IMR-90 (cell line): ENCODE data around the gene PARP14. TPM values are rescaled to one million over a fixed set of nuclear protein-coding genes. Genes with fewer than 3 reads are reported as not detected.
"Not testable (repeated sequence)": the region's sequence is repeated elsewhere in the genome, so short reads cannot be mapped to it uniquely, and the experiment has no call there.

Experiments used
- ATAC-seq: fragments of 200-7000 bp; cut with Tn5 transposase; 2 replicates; pipeline ENCODE4 v1.9.1; 2020; ENCODE audit warnings: low read depth, mild to moderate bottlenecking, moderate library complexity
- BruUV-seq: library from RNA; stranded (reverse); fragments of 400-500 nt; replicated peaks from 2 replicates; lab custom pipeline; 2021; lab: Mats Ljungman, UMichigan
- CTCF ChIA-PET: fragments of 300-600 bp; formaldehyde crosslinking; extraction: SDS; loops from one replicate; lab custom pipeline; 2021; ENCODE audit warnings: antibody characterized with exemption; lab: Yijun Ruan, JAX
- POLR2A ChIA-PET: fragments of 300-600 bp; sonication (Branson Sonifier 250); formaldehyde crosslinking; loops from one replicate; lab custom pipeline; 2022; ENCODE audit warnings: antibody characterized with exemption; ENCODE audit not compliant: unreplicated experiment; lab: Charles Lee
- DNase-seq: peaks from one replicate; pipeline ENCODE4 v3.0.0; 2013
- H2AFZ ChIP-seq: replicated peaks from 2 replicates; pipeline ENCODE3; 2013; ENCODE audit warnings: low read length, mild to moderate bottlenecking; ENCODE audit not compliant: poor library complexity
- H2AK5ac ChIP-seq: 2 replicates; pipeline ENCODE4 v1.6.1; 2013; ENCODE audit warnings: low read depth, low read length, inconsistent platforms
- H2AK9ac ChIP-seq: replicated peaks from 2 replicates; pipeline ENCODE3; 2013; ENCODE audit warnings: mild to moderate bottlenecking, low read depth, low read length, moderate library complexity; ENCODE audit not compliant: poor library complexity
- H2BK120ac ChIP-seq: 2 replicates; pipeline ENCODE4 v1.6.1; 2013; ENCODE audit warnings: low read depth, low read length, inconsistent platforms
- H2BK15ac ChIP-seq: 3 replicates; pipeline ENCODE4 v1.6.1; 2013; ENCODE audit warnings: low read depth, low read length, inconsistent platforms
- H2BK20ac ChIP-seq: 2 replicates; pipeline ENCODE4 v1.6.1; 2013; ENCODE audit warnings: low read depth, mild to moderate bottlenecking, inconsistent platforms, low read length, moderate library complexity
- H2BK5ac ChIP-seq: 2 replicates; pipeline ENCODE4 v1.6.1; 2013; ENCODE audit warnings: mild to moderate bottlenecking, low read depth, low read length, inconsistent platforms; ENCODE audit not compliant: poor library complexity, severe bottlenecking
- H3K14ac ChIP-seq: replicated peaks from 2 replicates; pipeline ENCODE4 v1.6.1; 2013; ENCODE audit warnings: low read depth, low read length, inconsistent platforms
- H3K18ac ChIP-seq: 2 replicates; pipeline ENCODE4 v1.6.1; 2013; ENCODE audit warnings: low read depth, low read length, control low read depth
- H3K23ac ChIP-seq: 2 replicates; pipeline ENCODE4 v1.6.1; 2013; ENCODE audit warnings: low read depth, low read length, inconsistent platforms
- H3K27ac ChIP-seq: 2 replicates; pipeline ENCODE4 v1.5.1; 2013; ENCODE audit warnings: mild to moderate bottlenecking, control low read depth, low read length; ENCODE audit not compliant: insufficient read depth
- H3K27me3 ChIP-seq: 2 replicates; pipeline ENCODE4 v1.6.1; 2013; ENCODE audit warnings: low read length; ENCODE audit not compliant: control insufficient read depth, insufficient read depth
- H3K36me3 ChIP-seq: 2 replicates; pipeline ENCODE4 v1.6.1; 2013; ENCODE audit warnings: low read length, mixed read lengths; ENCODE audit not compliant: control insufficient read depth, insufficient read depth
- H3K4ac ChIP-seq: 2 replicates; pipeline ENCODE4 v1.6.1; 2013; ENCODE audit warnings: low read depth, low read length, inconsistent platforms
- H3K4me1 ChIP-seq: 2 replicates; pipeline ENCODE4 v1.6.1; 2013; ENCODE audit warnings: low read length, mixed read lengths; ENCODE audit not compliant: control insufficient read depth, insufficient read depth
- H3K4me2 ChIP-seq: 2 replicates; pipeline ENCODE4 v1.6.1; 2013; ENCODE audit warnings: low read depth, mild to moderate bottlenecking, control low read depth, low read length, moderate library complexity
- H3K4me3 ChIP-seq: 2 replicates; pipeline ENCODE4 v1.5.1; 2013; ENCODE audit warnings: low read depth, mild to moderate bottlenecking, control low read depth, low read length, moderate library complexity; ENCODE audit not compliant: insufficient read depth
- H3K56ac ChIP-seq: 2 replicates; pipeline ENCODE4 v1.6.1; 2013; ENCODE audit warnings: low read length, inconsistent platforms; ENCODE audit not compliant: insufficient read depth; ENCODE audit errors: extremely low read depth
- H3K79me1 ChIP-seq, 2 experiments: 2 replicates each; pipeline ENCODE4 v1.6.1; 2013; ENCODE audit warnings: low read length in 2 of 2, inconsistent platforms in 1 of 2, low read depth in 1 of 2
- H3K9ac ChIP-seq: 2 replicates; pipeline ENCODE4 v1.6.1; 2013; ENCODE audit warnings: low read depth, low read length, control low read depth
- H3K9me1 ChIP-seq: 2 replicates; pipeline ENCODE4 v1.6.1; 2013; ENCODE audit warnings: low read length, inconsistent platforms; ENCODE audit not compliant: insufficient read depth
- H3K9me3 ChIP-seq: 2 replicates; pipeline ENCODE4 v1.6.1; 2013; ENCODE audit warnings: low read length; ENCODE audit not compliant: control insufficient read depth, insufficient read depth
- H4K20me1 ChIP-seq: 2 replicates; pipeline ENCODE4 v1.6.1; 2013; ENCODE audit warnings: low read length, inconsistent platforms; ENCODE audit not compliant: insufficient read depth
- H4K5ac ChIP-seq: 2 replicates; pipeline ENCODE4 v1.6.1; 2013; ENCODE audit warnings: mild to moderate bottlenecking, low read depth, low read length, control low read depth
- H4K8ac ChIP-seq, 2 experiments: 2 replicates each; pipeline ENCODE4 v1.6.1; 2013; ENCODE audit warnings: low read depth in 2 of 2, low read length in 2 of 2, control low read depth in 1 of 2, inconsistent platforms in 1 of 2
- H4K91ac ChIP-seq: 2 replicates; pipeline ENCODE4 v1.6.1; 2013; ENCODE audit warnings: low read depth, low read length, inconsistent platforms; ENCODE audit not compliant: insufficient read depth
- BHLHE40 ChIP-seq: fragments of 150-350 bp; IDR thresholded peaks from 2 replicates; pipeline ENCODE4 v1.6.1; 2016; ENCODE audit warnings: mild to moderate bottlenecking, low read depth, low read length
- MAFK ChIP-seq: IDR thresholded peaks from 2 replicates; pipeline ENCODE4 v1.6.1; 2012; ENCODE audit warnings: low read depth, low read length, improper control_type of control experiment
- MAZ ChIP-seq: IDR thresholded peaks from 2 replicates; pipeline ENCODE4 v1.6.1; 2012; ENCODE audit warnings: low read depth, mild to moderate bottlenecking, low read length, improper control_type of control experiment, moderate library complexity, borderline replicate concordance
- USF2 ChIP-seq: fragments of 150-350 bp; IDR thresholded peaks from 2 replicates; pipeline ENCODE4 v1.6.1; 2017; ENCODE audit warnings: mild to moderate bottlenecking, antibody characterized with exemption, low read length, low read depth
- WGBS, 2 experiments: methylation state at CpG; one replicate each; pipeline versions ENCODE4 v1.1.5 to v1.1.7; 2013; ENCODE audit warnings: missing lambda C conversion rate in 2 of 2; ENCODE audit not compliant: insufficient read length in 1 of 2; ENCODE audit errors: extremely low coverage in 2 of 2; 5-methylcytosine and 5-hydroxymethylcytosine counted together
- dilution Hi-C: fragments of 300-500 bp; cut with HindIII; formaldehyde crosslinking; loops from one replicate; pipeline ENCODE4 v1.14.3; 2018; ENCODE audit warnings: low sequenced_read_pairs; ENCODE audit not compliant: unreplicated experiment
- in situ Hi-C: fragments of 300-500 bp; cut with MboI; formaldehyde crosslinking; loops from 3 replicates; pipeline ENCODE4 v1.14.3; 2019; ENCODE audit warnings: low sequenced_read_pairs, inconsistent platforms, mixed read lengths
- intact Hi-C: fragments of 100-400 bp; cut with micrococcal nuclease; formaldehyde crosslinking; loops from 2 replicates; pipeline ENCODE4 v1.10.0; 2022
- polyA plus RNA-seq, 3 experiments: library from polyadenylated mRNA; depleted of rRNA; stranded (reverse); fragments of >200 nt; gene quantifications; 2 replicates each; pipeline ENCODE4 v1.2.3, GENCODE V29; 2012; ENCODE audit warnings: low replicate concordance in 1 of 3
- total RNA-seq: library from RNA; depleted of rRNA; stranded (reverse); fragments of >200 nt; gene quantifications from 2 replicates; pipeline ENCODE4 v1.2.3, GENCODE V29; 2012

Gene PARP14
- total and polyA plus RNA-seq, 2 of the 4 experiments (the other 2 are of a cell fraction) = 9.3 to 23.1 TPM

- in situ Hi-C loops (no loop called here), dilution Hi-C loops (no loop called here), intact Hi-C loops (no loop called here)
- Histone ChIP-seq H3K4ac (no peak overlapping the region), H4K5ac (no peak overlapping the region), H3K27ac (no peak overlapping the region), H3K56ac (no peak overlapping the region), H2AK9ac (no peak overlapping the region), H4K91ac (no peak overlapping the region), H2BK15ac (no peak overlapping the region), H3K4me1 (no peaks in the 10 kb centered on the region), H4K8ac (no peak overlapping the region), H2BK120ac (no peak overlapping the region), H2BK5ac (no peak overlapping the region), H3K9me3 (no peaks in the 10 kb centered on the region), H3K14ac (no peak overlapping the region), H3K4me3 (no peak overlapping the region), H3K18ac (no peak overlapping the region), H3K79me1 (no peaks in the 10 kb centered on the region), H2AFZ (no peak overlapping the region), H3K4me2 (no peak overlapping the region), H3K36me3 (no peaks in the 10 kb centered on the region), H3K9ac (no peak overlapping the region), H2BK20ac (no peak overlapping the region), H4K20me1 (no peaks in the 10 kb centered on the region), H2AK5ac (no peak overlapping the region), H3K23ac (no peak overlapping the region), H3K27me3 (peaks cover 26% of the 10 kb centered on the region), H3K9me1 (no peaks in the 10 kb centered on the region)
- no CpG with 5 or more reads among the region's 5 CpGs for whole genome bisulfite sequencing, 2 experiments
- ChIA-PET POLR2A (no interaction called here), CTCF (interaction anchor here (0.7 kb wide), 1 partner anchor 14 kb away, joined by 3 read pairs; no protein-coding TSS in a partner anchor)
- DNase-seq (no peak), ATAC-seq (no peak)
- TF ChIP-seq MAZ = no peak
- TF ChIP-seq BHLHE40 = no peak
- TF ChIP-seq MAFK = no peak
- no peak for TF ChIP-seq USF2
- no TSS peak for BruUV-seq
Observed at GRCh38 chr3:122646146-122646988, 34.3 kb upstream of the PARP14 start.

GRCh38 chr3:122651233-122651907 is 29.3 kb upstream of the PARP14 start:
- WGBS, 2 experiments = 67% methylated on average over 1 of the region's 11 CpGs; no CpG with 5 or more reads in 1 of the 2 experiments
- dilution Hi-C loops, H3K14ac ChIP-seq, H3K23ac ChIP-seq, H3K4me2 ChIP-seq, H4K20me1 ChIP-seq, CTCF ChIA-PET, H2BK15ac ChIP-seq, DNase-seq, H3K9me3 ChIP-seq, H4K5ac ChIP-seq, H4K8ac ChIP-seq, H3K4me3 ChIP-seq, H3K9ac ChIP-seq, H2AFZ ChIP-seq, H3K4me1 ChIP-seq, POLR2A ChIA-PET, BruUV-seq, H2BK120ac ChIP-seq, in situ Hi-C loops, H3K9me1 ChIP-seq, H3K18ac ChIP-seq, H3K79me1 ChIP-seq, H2AK5ac ChIP-seq, H4K91ac ChIP-seq, intact Hi-C loops, H3K56ac ChIP-seq, H3K27ac ChIP-seq, H2BK5ac ChIP-seq, H3K4ac ChIP-seq, H2BK20ac ChIP-seq, ATAC-seq, H2AK9ac ChIP-seq, H3K36me3 ChIP-seq: not testable (repeated sequence)
- peaks cover 10% of the 10 kb centered on the region for H3K27me3 ChIP-seq
